ENCODE measurements around the gene PARVA. TPM values are rescaled to one million over a fixed set of nuclear protein-coding genes. Genes with fewer than 3 reads are reported as not detected.

PARVA gene
- total RNA-seq, 3 donors from 2014 or later: 55.7 to 191 (median 57.1) TPM

DNA sequence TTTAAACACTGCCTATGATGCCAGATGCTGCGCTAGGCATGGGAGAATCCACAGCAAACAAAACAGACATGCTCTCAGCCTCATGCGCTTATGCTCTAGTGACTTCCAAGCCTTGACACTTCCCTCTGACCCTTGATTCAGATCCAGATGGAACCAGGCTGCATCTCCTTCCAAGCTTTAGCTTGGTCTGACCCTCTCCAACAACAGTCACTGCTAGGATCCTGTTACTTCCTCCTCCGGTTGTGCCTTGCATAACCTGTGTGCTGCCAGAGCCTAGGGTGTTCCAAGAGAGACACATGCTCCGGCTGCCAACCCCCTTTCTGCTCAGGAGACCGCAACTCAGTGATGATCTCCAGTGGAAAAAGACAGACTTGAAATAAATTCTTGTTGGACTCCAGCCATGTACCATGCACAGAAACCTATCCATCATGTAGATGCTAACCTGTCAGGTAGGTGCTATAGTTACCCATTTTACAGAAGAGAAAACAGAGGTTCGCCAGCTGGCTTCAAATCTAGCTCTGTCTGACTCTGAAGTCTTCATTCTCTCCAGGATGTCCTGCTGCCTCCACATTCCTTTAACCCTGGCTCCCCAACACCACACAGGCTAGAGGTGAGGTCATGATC is 160.5 kb downstream of the PARVA start:
- intact Hi-C loops (cut with DNase I, micrococcal nuclease): no loop called here
- no peaks in the 10 kb centered on the region for H3K4me1 ChIP-seq (ENCODE audit: low read depth)
- no peak overlapping the region for H3K4me3 ChIP-seq
- TF ChIP-seq, protein P1, sequence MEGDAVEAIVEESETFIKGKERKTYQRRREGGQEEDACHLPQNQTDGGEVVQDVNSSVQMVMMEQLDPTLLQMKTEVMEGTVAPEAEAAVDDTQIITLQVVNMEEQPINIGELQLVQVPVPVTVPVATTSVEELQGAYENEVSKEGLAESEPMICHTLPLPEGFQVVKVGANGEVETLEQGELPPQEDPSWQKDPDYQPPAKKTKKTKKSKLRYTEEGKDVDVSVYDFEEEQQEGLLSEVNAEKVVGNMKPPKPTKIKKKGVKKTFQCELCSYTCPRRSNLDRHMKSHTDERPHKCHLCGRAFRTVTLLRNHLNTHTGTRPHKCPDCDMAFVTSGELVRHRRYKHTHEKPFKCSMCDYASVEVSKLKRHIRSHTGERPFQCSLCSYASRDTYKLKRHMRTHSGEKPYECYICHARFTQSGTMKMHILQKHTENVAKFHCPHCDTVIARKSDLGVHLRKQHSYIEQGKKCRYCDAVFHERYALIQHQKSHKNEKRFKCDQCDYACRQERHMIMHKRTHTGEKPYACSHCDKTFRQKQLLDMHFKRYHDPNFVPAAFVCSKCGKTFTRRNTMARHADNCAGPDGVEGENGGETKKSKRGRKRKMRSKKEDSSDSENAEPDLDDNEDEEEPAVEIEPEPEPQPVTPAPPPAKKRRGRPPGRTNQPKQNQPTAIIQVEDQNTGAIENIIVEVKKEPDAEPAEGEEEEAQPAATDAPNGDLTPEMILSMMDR (IDR thresholded peaks at IDR 0.05): no peak
- ATAC-seq: peak; percentile 18
- no peaks in the 10 kb centered on the region for H3K36me3 ChIP-seq (ENCODE audit: low read depth)
- H3K9me3 ChIP-seq: no peaks in the 10 kb centered on the region
- no peak for DNase-seq

DNA sequence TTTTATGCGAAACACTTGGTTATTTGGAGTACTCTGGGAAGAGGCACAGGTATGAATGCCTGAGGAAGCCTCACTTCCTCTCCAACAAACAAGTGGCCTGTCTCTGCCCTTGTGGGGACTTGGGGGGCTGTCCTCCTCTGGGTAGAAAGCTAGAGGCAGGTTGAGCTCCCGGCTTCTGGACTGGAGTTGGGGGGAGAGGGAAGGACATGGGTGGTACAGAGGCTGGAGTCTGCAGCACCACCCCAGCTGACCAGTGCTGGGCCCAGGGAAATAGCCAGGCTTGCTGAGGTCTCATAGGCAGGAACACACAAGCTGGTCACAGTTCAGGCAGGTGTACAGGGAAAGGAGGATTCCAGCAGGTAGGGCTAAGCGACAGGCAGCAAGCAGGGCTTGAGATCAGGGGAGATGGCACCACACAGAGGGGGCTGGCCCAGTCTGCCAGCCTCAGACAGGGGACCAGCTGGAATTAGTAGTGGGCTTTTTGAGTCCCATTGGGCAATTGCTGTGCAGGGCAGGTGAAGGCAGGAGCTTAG is 161.6 kb downstream of the PARVA start:
- Histone ChIP-seq H3K9me3 (no peaks in the 10 kb centered on the region), H3K4me1 (ENCODE audit: low read depth) (no peaks in the 10 kb centered on the region), H3K36me3 (ENCODE audit: low read depth) (no peaks in the 10 kb centered on the region), H3K4me3 (no peak overlapping the region)
- TF ChIP-seq, protein P1 (IDR thresholded peaks at IDR 0.05): no peak
- ATAC-seq (no peak), DNase-seq (no peak)
- intact Hi-C loops (cut with DNase I, micrococcal nuclease): no loop called here

DNA sequence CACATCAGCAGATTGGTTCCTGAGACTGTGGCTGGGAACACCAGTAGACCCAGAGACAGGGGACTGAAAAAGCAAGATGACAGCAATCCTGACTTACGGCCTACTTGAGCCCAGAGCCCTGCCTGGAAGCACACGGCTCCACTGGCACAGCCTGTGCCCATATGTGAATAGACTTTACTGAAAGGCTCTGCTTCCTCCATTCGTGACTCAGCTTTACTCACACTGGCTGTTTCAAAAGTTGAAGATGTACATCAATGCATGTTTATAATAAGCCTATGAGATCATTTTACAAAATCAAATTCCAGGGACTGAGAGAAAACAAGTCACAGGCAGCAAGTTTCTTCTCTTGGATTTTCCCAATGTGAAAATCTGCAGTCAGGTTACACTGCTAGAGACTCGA is 162.2 kb downstream of the PARVA start:
- Histone ChIP-seq H3K9me3 (no peaks in the 10 kb centered on the region), H3K4me3 (no peak overlapping the region), H3K4me1 (ENCODE audit: low read depth) (no peaks in the 10 kb centered on the region), H3K36me3 (ENCODE audit: low read depth) (no peaks in the 10 kb centered on the region)
- TF ChIP-seq, protein P1 (IDR thresholded peaks at IDR 0.05): no peak
- intact Hi-C loops (cut with DNase I, micrococcal nuclease): no loop called here
- ATAC-seq: peak; percentile 15
- DNase-seq: no peak

DNA sequence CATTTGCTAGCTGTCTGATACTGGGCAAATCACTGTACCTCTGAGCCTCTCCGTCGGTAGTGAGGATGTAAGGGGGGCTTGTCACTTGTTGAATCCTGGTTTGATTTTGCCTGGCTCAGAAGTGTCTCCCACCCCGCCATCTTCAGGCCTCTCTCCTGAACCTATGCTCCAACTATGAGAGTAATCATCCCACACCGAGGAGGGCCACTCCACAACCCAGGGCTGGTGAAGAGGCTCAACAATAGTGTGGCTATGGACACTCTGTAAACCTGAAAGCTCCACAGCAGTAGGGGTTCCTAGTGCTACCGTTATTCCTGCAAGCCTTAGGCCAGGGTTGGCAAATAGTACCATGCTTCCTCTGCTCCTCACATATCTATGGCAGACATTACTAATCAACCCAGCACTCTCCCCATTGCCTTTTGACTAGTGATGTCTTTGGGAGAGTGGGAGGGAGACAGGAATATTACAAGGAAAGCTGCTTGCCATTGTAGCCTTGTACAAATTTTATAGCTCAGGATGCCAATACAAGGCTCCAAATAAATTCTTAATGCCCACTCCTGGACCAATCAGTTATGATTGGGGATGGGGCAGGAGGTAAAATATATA is 162.8 kb downstream of the PARVA start:
- Histone ChIP-seq H3K9me3 (no peaks in the 10 kb centered on the region), H3K4me1 (ENCODE audit: low read depth) (no peaks in the 10 kb centered on the region), H3K36me3 (ENCODE audit: low read depth) (no peaks in the 10 kb centered on the region), H3K4me3 (no peak overlapping the region)
- ATAC-seq: no peak
- intact Hi-C loops (cut with DNase I, micrococcal nuclease): no loop called here
- TF ChIP-seq, protein P1 (IDR thresholded peaks at IDR 0.05): no peak
- no peak for DNase-seq

DNA sequence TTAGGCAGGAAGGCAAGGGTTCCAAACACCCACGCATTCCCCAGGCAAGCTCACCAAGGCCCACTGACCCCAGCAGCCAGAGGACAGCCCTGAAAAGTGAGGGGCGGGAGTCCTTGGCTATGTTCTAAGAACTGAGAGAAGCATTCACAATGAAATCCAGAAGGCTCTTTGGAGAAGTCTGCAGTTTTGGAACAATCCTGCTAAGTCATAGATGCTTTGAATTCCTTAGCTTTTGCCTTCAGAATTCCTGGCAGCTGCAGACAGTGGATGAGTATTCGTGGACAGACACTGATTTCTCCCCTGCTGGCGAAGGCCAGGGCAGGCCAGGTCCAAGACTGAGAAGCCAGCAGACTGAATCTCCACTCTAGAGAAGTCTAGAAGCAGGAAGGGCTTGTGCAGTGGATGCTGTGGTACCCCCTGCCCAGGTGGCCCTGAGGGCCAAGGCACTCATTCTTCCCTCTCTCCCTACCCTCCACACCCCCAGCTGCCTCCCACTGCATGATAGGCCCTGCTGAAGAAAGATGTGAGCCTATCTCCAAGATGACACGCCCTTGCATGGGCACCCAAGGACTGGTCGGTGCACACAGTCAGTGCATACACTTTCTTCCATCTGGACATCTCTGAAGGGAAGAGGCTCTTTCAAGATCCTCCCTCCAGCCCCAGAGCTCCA is 163.7 kb downstream of the PARVA start:
- Histone ChIP-seq H3K36me3 (ENCODE audit: low read depth) (no peaks in the 10 kb centered on the region), H3K4me1 (ENCODE audit: low read depth) (no peaks in the 10 kb centered on the region), H3K4me3 (no peak overlapping the region), H3K9me3 (no peaks in the 10 kb centered on the region)
- TF ChIP-seq, protein P1 (IDR thresholded peaks at IDR 0.05): no peak
- DNase-seq (no peak), ATAC-seq (peak; percentile 11)
- intact Hi-C loops (cut with DNase I, micrococcal nuclease): no loop called here
